Measurements from ENCODE around the gene TRA2A. TPM values are rescaled to one million over a fixed set of nuclear protein-coding genes. Genes with fewer than 3 reads are reported as not detected.
A peak's percentile ranks its signal among the peaks of the same experiment; 100 is the strongest.

TRA2A gene
- total RNA-seq, 1 donor = 30.2 TPM

DNA sequence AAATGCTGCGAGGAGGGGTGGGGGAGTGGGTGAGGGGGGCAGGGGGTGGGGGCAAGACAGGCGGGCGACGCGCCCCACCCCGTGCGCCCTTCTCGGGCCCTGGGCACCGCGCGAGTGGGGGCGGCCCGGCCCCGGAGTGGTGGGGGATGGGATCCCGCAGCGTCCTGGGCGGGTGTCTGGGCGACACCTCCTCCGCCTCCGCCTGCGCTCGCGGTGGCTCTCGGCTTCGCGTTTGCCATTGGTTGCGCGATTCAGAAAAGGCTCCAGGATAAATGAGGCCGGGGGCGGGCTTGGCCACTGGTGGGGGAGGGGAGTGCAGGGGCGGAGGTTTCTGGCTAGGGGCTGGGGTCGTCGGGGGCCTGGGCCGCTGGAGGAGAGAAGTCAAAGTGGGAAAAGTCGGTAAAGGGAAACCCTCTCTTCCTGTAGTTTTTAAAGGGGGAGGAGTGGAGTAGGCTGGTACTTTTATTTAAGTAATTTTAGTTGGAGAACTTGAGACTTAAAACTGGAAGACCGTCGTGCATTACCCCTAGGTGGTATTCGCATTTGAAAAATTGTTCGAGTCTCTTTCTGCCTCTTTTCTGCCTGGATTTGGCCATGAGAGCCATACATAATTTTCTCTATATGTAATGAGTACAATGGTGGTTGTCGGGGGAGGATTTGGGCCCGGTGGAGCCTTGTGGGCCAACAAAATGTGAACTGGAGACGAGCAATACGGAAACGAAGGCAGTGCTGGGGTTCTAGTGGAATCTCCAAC is 60.5 kb downstream of the TRA2A start:
- DNase-seq (ENCODE audit: low read depth in 2 of 3, low spot score in 2 of 3) = peak in 2 of 3 donors; percentile 24 to 39

DNA sequence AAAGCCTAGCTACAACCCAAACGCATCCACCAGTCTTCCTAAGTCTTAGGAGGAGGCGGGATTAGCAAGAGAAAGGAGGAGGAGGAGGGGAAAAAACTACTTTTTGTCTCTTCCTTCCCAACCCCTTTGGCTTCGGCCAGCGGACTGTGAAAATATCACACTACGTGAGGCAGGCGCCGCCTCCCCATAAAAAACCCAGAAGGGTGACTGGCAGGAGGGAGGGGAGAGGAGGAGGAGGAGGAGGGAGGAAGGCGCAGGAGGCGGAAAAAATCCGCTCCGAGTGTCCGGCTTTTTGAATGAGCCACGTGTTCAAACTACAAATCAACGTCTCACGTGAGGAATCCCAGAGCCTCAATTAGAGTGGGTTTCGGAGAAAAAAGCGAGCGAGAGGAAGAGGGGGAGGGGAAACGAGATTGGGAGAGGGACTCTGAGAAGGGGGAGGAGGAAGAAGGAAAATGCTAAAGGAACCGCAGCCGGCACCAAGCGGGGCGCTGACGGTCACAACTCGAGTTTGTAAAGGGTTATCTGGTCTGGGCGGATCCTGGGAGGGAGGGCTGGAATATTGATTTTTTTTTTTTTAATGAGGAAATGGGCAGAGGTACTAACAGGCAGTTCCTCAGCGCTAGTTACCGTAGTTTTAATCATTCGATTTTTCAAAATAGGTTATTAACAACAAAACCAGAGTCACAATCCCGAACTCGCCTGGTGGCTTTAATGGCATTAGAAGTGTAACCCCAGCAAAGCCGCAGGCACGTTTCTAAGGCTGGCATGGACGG is 61.3 kb downstream of the TRA2A start, which contains the start of gene IGF2BP3:
Gene IGF2BP3, minus strand, starts transcription at position 162 of the 776 bp plus-strand sequence. CDS start 381 bp downstream, outside the sequence.
- DNase-seq (ENCODE audit: low read depth in 2 of 3, low spot score in 2 of 3) = peak in 2 of 3 donors; percentile 36 to 49

DNA sequence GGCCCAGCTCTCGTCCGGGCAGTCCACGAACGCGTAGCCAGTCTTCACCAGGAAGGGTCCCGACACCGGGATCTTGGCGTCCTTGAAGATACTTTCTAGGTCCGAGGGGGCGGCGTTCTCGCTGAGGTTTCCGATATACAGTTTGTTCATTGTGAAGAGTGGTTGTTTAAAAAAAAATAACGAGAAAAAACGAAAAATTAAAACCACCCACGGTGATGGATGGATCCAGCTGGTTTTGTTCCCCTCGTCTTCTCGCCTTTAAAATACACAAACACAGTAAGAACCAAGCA is 61.9 kb downstream of the TRA2A start:
- DNase-seq (ENCODE audit: low read depth in 2 of 3, low spot score in 2 of 3) = no peak

- DNase-seq (ENCODE audit: low read depth in 2 of 3, low spot score in 2 of 3) = peak in 2 of 3 donors; percentile 54 to 61
These were observed 62.4 kb downstream of the TRA2A start for GRCh38 chr7:23469150-23469960.

DNA sequence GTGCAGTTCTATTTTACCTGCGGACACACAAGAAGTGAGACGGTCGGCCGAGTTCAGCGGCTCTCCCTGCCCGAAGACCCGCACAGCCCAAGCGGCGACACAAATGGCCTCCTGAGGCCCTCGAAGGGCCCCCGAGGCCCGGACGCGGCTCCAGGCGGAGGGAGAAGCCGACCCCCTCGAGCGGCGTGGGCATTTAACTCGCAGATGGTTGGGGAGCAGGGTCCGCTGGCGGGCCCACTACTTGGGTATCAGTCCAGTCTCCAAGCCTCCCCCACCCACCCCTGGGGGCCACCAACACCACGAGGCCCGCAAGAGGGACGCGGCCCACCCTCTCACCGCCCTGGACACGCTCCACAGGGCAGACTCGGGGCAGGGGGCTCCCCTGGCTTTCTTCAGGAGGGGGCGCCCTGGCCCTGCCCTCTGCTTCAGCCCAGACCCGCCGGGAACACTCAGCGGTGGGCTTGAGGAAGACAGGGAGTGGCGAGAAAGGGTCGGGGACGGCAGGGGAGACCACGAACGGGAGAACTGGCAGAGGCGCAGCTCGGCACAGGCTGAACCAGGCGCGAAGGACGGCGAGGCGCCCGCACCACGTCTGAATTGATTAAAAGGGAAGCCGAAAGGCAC is 63.1 kb downstream of the TRA2A start:
- DNase-seq (ENCODE audit: low read depth in 2 of 3, low spot score in 2 of 3) = peak in 2 of 3 donors; percentile 18 to 39

DNA sequence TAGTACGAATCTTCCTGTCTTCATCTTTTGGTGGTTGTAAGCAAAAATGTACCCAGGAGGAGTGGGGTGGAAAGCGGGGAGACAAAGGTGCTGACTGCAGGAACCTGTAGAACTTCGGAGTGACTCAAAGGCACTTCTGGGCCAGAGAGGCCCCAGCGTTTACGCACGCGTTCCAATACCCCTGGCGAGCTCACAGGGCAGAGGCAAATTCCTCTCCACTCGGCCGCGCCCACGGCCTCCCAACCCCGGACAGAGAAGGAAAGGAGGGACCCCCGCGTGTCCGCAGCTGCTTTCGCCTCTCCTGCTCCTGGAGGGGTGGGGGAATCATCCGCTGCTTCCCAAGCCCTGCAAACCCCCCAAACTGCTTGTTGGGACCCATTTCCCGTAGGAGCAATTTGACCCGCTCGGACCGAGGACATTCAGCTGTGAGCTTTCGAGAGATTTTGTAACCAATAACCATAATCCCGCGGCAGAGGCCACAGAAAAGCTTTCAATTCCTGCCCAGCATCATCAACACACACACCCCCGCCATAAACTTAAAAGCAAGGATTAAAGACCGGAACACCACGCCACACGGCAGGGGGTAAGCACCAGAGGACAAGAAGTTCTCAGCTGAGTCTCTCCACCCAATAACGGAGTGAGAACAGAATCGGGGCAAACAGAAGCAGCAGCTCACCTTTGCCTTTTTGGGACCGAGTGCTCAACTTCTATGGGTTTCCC is 63.8 kb downstream of the TRA2A start:
- peak in 2 of 3 donors; percentile 36 to 49 for DNase-seq (ENCODE audit: low read depth in 2 of 3, low spot score in 2 of 3)

DNA sequence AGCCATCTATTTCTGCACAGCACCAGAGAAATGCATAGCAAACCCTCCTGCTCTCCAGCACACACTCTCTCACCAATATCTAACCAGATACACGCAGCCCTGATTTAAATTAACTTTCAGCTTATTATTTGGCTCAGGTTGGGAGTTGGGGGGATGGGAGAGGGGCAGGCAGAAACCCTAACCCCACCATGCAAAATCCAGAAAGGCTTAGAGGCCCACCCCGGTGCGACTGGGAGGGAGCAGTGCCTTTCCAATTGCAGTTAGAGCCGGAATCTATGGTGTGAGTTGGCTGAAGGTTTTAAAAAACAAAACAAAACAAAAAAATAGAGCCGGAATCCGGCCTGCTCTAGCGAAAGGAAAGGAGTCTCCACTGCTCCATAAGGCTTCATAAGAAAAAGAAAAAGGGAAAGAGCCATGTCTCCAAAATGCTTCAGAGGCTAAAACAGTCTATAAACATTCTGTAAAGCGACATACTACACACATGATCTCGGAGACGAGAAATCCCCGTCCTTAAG is 64.4 kb downstream of the TRA2A start:
- DNase-seq (ENCODE audit: low read depth in 2 of 3, low spot score in 2 of 3) = peak in 1 of 3 donors; percentile 37

DNA sequence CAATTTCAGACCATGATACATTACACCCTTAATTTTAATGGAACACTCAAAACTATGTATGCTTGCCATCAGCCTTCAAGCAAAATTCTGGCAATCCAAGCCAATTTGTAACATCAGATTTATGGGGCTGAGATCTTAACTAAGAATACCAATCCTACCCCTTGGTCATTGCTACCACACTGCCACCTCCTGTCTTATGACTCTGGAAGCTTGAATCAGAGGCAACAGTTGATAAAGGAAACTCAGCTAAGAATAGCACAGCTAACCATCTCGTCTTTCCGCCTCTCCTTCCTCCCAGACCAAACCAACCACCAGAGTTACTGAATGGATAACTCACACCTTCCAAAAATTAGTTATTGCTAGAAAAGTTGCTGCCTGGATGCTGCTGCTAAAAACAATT is 68.9 kb downstream of the TRA2A start:
- DNase-seq (ENCODE audit: low read depth in 2 of 3, low spot score in 2 of 3) = peak in 2 of 3 donors; percentile 53 to 73

- no peak for DNase-seq (ENCODE audit: low read depth in 2 of 3, low spot score in 2 of 3)
These were observed 73.7 kb downstream of the TRA2A start for GRCh38 chr7:23458044-23458443.

GRCh38 chr7:23456093-23456492 is 75.7 kb downstream of the TRA2A start:
- DNase-seq (ENCODE audit: low read depth in 2 of 3, low spot score in 2 of 3) = peak in 1 of 3 donors; percentile 6

DNA sequence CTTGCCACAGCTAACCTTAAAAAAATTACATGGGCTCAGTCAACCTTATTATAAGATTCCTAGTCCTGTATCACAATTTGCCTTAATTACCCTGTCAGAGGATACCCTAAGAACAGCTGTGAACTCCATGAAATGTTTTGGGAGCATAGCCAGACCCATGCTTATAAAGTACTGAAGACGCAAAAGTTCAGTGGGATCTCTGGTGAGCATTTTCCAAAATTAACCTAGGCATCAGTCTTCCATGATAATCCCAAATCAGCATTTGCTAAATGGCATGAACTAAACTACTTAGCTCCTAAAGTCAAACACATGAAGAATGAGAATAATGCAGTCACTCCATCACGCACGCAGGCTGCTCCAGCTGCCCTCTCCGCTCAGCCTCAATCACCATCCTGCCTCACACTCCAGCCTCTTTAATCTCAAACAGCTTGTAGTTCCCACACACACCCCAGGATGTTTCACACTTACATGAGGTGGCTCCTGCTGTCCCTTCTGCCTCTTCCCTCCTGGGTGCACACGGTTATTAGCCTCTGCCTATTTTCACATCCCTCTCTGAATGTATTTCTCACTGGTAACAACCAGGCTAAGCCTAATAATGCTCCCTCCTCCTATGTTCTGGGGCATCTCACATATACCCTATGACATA is 76.8 kb downstream of the TRA2A start:
- DNase-seq (ENCODE audit: low read depth in 2 of 3, low spot score in 2 of 3) = no peak

Small RNAs within 50 kb of the gene (small RNA-seq; reads per million reads assigned to genes)
- not detected for gene AC079780.1
- not detected for gene RF00019

Other genes starting within 250 kb of the TRA2A start
- 35.3 TPM for gene MALSU1, start 232.6 kb downstream of the TRA2A start, total RNA-seq
- gene IGF2BP3, start 61.5 kb downstream of the TRA2A start, total RNA-seq = 6.7 TPM
- 5.1 TPM for gene CCDC126, start 65.4 kb upstream of the TRA2A start, total RNA-seq
- gene FAM221A, start 148.2 kb upstream of the TRA2A start, total RNA-seq = 11.6 TPM
- under 0.01 TPM for gene STK31, start 178.2 kb upstream of the TRA2A start, total RNA-seq

Measured in hematopoietic multipotent progenitor cell (in vitro differentiated cells).